Glomerular visceral epithelial cell (primary cell): Measurements from ENCODE around the gene DCUN1D2.
"Not testable (repeated sequence)": the region's sequence is repeated elsewhere in the genome, so short reads cannot be mapped to it uniquely, and the experiment has no call there.

Experiments used
- DNase-seq: peaks from one replicate; pipeline ENCODE4 v3.0.0-alpha.2; 2016; ENCODE audit errors: extremely low spot score

Gene DCUN1D2

DNA sequence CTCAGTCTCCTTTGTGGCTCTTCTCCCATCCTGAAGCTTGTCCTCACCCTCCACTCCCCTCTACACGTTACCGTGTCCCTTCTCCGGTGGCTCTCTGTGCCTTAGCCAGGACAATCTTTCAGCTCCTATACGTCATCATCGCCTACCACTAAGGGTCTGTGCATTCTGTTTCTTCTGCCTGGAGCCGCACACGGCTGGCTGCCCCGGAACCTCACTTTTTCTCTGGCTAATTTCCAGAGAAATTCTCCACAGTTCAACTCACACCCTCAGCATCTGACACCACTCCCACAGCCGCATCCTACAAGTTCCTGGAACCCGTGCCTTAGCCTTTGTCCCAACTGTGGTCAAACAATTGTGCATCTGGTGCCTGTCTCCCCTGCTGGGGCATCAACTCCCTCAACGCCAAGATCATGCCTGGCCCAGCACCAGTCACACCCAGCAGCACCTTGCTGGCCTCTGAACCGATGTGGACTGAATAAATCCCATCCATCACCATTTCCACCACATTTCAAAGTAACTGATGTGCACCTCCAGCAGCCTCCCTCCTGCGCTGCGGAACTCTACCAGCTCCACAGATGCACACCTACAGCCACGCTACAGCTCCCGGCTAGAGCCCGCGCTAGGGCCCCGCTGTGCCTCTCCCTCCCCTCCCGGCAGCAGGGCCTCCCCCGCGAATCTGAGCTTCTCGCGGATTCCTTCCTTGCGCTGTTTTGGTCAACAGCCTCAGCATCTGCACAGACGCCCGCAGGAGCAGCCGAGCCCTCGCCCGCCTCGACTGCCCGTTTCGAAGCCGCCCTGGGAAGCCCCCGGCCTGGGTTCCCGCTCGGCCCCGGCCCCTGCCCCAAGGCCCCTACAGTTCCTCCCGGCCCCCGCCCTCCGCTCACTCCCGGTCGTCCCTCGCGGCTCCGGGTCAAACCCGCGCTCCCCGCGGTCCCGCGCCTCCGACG lies 689 bp downstream of the DCUN1D2 start:
- DNase-seq, result peak; percentile 78

DNA sequence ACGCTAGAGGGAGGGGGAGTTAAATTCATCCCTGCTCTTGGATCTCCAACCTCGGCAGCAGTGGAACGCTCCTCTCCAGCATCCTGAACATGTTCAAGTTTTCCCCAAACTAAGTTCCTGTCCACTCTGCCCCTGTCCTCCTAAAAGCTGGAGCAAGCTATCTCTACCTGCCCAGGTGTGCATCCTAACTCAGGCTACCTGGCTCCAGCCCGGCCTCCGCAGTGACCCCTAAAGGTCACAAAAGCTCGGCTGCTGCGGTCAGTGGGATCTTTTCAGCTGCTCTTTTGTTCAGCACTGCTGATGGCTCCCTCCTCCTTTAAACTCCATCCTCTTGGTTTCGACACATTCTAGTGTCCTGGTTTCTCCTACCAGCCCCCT lies 1.4 kb downstream of the DCUN1D2 start:
- no peak for DNase-seq

DNA sequence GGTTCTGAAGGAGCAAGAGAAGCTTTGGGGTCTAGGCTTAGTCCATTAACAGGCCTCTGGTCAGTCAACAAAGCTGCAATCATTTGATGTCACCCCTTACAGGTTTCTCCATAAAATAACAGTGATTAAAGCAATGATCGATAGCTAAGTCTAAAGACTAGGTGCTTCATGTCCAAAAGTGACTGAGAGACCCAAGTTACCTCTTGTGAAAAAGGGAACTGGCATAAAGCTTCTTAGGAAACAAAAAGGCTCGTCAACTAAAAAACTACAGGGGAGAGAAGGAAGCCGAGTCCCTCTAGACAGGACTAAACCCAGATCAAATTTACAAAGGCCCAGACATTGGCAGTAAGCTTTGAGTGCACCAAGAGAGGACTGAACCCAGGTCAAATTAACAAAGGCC lies 2.2 kb downstream of the DCUN1D2 start:
- DNase-seq, result no peak

DNA sequence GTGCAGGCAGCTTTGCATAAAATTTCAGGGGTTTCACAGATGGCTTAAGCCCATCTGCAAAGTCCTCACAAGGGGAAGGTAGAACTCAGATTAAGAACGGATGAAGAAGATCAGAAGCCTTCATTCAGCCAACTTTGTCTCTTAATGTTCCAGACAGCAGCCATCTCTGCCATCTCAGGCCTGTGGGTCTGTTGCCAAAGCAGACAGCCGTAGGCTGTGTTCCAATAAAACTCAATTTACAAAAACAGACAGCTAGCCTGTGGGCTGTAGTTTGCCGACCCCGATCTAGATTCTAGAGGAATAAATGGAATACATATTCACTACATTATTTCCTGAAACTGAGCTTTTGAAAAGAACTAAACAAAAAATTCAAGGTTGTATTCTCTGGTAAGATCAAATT lies 3.8 kb downstream of the DCUN1D2 start:
- DNase-seq, result no peak

DNA sequence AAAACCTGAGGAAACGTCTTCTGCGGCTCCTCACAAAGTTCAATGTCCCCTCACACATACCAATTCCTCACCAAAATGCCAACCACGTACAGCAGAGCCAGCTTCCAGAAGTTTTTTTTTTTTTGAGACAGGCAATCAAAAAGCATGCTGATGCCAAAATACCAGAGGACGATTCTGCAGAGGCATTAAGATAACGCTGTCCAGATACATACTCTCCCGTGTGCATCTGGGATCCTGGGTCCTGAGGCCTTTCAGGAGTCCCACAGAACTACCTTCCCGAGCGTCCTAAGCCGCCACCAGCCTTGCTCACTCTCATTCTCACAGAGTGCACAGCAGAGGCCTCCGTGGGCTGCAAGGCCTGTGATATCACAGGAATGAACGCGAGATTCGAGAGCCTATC lies 5.0 kb downstream of the DCUN1D2 start:
- no peak for DNase-seq

DNA sequence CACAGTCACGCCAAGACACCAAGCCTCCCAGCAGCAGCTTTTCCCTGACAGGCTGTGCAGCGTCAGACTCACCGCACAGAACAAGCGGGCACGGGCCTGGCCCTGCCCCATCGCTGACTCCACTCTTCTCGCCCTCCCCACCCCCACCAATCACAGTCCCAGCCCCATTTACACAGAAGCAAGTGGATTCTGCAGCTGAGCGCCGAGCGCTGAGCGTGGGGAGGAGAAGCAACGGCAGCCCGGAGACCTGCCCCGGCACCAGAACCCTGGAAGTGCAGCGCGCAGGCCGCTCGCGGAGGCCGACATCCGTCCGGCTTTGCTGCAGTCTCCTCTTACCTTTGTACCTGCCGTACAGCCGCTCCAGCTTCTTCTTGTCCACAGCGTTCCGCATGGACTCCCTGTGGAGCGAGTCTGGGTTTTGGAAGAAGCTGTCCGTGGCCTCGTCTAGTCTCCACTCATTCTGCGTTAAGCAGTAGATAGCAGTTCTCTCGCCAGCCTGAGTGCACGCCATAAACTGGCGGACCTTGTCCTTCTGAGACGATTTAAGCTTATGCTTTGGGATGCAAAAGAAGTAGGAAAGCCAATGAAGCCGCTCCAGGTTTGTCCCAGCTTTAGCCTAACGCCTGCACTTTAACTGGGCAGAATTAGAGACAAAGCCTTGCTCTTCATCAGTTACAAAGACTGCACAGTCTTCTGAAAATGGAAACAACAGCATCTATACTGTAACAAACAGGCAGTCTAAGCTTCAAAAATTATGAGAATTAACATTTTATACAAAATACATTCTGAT lies 6.8 kb downstream of the DCUN1D2 start:
- peak; percentile 37 for DNase-seq

DNA sequence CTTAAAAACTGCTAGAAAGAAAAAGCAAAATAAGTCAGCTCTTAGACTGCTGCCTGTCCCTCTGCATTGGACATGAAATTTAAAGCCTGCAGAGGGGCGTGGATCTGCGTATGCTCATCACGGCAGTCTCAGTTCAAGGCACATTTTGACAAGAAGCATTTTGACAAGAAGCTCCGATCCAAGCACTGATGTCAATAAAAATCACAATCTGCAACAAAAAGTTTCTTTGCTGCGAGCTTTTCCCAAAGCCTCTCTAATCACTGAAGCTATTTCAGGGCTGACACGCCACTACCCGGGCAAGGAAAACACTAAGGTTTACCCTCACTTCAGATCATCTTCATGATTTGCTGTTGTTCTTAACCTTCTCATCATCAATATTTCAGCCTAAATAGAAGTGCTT lies 7.4 kb downstream of the DCUN1D2 start:
- no peak for DNase-seq

DNA sequence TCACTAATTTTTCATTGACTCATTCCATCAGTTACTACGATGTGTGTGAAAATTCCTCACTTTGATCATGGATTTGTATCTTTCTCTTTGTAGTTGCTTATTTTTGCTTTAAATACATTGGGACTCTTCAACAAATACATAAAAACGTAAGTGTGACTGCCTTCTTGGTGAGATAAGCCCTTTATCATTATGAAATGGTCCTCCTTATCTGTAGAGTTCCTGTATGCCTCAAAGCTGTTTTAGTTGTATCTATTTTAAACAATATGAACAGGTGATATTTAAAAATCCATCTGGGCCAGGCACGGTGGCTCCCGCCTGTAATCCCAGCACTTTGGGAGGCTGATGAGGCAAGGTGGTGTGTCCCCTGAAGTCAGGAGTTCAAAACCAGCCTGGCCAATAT lies 11.3 kb downstream of the DCUN1D2 start:
- DNase-seq, result no peak

DNA sequence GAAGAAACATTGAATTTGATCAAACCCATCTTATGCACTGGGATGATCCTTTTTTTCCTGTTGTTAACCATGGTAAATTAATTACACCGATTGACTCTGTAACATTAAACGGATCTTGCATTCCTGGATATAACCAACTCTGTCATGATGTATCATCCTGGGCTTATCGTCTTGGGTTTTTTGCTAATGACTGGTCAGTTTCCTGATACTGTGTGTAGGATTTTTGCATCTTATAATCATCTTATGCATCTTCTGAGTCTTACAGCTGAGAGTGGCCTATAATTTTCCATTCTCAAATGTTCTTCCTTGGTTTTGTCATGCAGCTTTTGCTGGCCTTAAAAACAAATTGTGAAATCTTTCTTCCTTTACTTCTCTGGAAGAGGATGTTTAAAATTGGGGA lies 12.8 kb downstream of the DCUN1D2 start:
- DNase-seq, result no peak

DNA sequence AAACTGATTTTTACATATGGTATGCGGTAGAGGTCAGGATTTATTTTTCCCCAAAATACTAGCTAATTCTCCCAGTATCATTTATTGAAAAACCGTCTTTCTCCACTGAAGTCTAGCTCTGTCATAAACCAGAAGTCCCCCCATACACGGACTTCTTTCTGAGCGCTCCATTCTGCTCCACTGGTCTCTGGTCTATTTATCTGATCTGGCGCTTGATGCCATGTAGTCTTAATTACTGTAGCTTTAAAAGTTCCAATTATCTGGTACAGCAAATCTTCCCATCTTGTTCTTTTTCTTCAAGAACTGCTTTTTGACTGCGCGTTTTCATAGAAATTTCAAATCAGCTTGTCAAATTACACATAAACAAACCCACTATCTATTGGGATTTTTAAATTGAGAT lies 13.7 kb downstream of the DCUN1D2 start:
- no peak for DNase-seq

DNA sequence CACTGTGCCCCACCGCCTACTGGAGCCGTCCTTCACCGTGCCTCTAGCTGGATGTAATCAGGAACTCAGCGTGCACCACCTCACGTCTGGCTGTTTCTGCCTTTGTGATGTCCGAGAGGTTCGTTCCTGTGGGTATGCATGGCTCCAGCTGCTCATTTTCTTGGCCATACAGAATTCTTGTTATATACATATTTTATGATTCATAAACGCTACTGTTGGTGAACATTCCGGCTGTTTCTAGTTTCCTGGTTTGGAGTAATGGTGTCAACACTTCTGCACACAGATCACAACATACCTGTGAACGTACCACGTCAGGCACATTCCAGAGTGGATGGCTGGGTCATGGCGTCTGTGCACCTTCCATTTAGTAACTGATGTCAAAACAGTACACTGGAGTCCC lies 14.6 kb downstream of the DCUN1D2 start:
- no peak for DNase-seq

DNA sequence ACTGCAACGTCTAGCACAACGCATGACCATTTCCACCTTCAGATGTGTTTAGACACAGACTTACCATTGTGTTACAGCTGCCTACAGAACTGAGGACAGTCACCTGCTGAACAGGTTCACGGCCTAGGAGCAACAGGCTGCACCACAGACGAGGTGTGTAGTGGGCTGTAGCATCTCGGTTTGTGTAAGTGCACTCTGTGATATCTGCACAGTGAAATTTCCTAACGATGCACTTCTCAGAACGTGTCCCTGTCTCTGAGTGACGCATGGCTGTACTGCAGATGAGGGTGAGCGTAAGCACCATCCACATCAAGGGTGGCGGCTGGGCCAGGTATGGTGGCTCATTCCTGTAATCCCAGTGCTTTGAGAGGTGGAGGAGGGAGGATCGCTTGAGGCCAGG lies 15.2 kb downstream of the DCUN1D2 start:
- DNase-seq, result no peak

DNA sequence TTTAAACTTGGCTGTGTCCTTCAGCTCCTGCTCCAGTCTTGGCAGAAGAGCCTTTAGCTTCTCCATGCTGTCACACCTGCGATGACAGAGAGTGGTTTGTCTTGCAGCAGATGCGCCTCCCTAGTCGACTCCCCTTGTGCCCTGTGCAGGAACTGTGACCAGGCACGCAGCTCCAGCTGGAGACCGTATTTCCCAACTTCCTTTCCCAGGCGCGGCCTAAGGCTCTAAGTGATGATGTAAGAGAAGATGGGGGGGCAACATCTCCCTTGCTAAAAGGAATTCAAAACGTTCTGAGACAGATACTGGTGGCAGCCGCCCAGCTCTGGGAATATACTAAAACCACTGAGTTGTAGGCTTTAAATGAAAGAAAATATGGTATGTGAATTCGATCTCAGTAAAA lies 16.3 kb downstream of the DCUN1D2 start:
- peak; percentile 25 for DNase-seq

DNA sequence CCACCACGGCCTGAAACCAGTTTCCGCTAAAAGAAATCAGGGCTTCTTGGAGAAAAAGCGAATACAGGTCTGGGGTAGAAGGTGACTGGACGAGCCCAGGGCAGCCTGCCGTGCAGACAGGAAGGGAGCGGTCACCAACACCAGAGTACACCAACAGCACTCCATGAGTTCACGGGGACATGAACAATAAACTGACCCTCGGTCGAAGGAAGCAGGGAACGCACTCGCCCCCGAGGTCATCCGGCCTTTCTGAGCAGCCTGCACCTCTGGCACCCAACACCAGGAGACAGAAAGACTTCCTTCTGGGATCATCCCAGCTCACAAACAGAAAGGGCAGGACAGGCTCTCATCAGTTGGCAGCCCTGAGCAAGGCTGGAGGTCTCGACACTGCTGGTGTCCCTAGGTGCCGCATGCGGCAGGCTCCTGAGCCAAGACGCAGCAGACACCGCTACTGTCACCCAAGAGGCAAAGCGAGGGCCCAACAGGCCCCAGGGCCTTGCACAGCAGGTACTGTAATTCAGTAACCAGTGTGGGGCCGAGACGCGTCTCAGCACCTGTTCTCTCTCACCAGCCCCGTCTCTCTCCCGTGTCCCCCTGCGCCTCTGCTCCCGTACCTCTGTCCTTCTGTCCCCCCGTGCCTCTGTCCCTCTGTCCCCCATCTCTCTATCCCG lies 18.0 kb downstream of the DCUN1D2 start:
- no peak for DNase-seq

DNA sequence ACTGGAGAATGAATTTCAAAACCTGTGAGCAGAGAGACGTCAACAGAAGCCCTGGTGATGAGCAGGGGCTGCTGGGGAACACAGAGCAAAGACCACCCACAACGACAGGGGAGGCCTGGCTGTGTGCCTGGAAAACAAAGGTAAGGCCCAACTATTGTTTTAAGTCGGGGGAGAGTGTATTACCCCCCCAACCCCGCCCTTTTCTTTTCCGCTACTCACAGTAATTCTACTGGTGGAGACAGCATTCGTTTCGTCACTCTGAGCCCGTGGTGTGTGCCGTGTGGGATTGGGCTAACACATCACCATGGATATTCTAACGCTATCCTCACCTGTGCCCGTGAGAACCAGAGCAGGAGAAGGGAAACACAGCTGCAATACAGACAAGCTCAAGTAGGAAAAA lies 18.7 kb downstream of the DCUN1D2 start:
- DNase-seq, result no peak

DNA sequence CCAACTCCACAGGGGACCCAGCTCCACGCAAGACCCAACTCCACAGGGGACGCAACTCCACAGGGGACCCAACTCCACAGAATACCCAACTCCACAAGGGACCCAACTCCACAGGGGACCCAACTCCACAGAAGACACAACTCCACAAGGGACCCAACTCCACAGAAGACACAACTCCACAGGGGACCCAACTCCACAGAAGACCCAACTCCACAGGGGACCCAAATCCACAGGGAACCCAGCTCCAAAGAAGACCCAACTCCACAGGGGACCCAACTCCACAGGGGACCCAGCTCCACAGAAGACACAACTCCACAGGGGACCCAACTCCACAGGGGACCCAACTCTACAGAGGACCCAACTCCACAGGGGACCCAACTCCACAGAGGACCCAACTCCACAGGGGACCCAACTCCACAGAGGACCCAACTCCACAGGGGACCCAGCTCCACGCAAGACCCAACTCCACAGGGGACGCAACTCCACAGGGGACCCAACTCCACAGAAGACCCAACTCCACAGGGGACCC lies 19.8 kb downstream of the DCUN1D2 start:
- DNase-seq, result not testable (repeated sequence)

DNA sequence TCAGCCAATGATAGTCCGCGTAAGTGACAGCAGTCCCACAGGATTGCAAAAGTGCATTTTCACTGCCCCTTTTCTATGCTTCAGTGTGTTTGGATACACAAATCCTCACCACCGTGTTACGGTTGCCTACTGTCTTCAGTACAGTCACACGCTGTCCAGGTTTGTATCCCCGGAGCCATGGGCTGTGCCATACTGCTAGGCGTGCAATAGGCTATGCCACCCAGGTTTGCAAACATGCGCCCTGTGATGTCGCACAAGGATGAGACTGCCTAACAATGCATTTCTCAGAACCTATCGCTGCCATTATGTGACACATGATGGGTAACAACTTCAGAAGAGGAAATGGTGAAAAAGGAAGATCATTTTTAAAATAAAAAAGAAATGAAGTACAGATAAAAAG lies 20.4 kb downstream of the DCUN1D2 start:
- DNase-seq, result no peak

DNA sequence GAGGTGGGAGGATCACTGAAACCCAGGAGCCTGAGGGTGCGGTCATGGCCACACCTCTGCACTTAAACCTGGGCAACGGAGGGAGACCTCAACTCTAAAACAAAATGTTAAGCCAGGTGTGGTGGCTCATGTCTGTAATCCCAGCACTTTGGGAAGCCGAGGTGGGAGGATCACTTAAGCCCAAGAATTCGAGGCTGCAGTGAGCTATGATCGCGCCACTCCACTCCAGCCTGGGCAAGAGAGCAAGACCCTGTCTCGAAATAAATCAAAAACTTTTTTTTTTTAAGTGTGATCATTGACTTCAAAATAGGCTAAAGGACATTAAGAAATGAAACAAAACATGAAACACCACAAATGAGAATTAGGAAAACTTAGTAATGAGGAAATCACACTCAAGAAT lies 20.9 kb downstream of the DCUN1D2 start:
- DNase-seq, result no peak

DNA sequence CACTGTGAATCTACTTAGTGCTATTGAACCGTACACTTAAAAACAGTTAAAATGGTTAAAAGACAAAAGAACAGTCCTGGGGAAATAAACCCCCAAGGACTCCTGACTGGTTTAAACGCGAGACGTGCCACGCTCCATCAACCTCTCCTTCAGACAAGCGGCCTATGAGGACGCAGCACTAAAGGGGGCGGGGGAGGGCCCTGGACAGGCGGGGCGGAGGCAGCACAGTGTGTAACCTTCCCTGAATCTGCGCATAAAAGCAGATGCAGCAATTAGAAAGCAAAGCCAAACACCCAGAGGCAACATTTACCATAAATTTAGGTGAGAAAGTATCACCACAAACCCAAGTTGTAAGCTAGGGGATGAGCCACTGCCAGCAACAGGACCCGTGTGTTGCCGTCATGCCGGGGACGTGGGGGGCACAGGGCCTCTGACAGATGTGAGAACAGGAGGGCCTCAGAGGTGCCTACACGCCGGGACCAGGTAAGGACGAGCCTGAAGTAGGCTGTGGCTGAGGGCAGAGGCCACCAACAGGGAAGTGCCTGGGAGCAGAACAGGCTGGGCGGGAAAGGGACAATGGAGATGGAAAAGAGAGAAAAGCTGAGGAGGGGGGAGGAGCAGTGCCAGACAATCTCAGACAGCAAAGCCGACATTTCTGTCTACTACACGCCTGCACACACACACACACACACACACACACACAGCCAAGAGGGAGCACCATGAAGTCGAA lies 21.9 kb downstream of the DCUN1D2 start:
- DNase-seq, result no peak

DNA sequence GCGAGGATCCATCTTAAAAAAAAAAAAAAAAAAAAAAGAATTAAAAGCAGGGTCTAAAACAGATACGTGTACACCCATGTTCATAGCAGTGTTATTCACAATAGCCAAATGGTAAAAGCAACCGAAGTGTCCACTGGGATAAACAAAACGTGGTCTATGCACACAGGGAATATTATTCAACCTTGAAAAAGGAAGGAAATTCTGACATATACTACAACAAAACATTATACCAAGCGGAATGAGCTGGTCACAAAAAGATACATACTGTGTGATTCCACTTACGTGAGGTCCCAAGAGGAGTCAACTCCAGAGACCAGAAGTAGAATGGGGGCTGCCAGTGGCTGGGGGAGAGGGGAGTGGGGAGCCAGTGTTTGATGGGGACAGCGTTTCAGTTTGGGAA lies 22.5 kb downstream of the DCUN1D2 start:
- no peak for DNase-seq

DNA sequence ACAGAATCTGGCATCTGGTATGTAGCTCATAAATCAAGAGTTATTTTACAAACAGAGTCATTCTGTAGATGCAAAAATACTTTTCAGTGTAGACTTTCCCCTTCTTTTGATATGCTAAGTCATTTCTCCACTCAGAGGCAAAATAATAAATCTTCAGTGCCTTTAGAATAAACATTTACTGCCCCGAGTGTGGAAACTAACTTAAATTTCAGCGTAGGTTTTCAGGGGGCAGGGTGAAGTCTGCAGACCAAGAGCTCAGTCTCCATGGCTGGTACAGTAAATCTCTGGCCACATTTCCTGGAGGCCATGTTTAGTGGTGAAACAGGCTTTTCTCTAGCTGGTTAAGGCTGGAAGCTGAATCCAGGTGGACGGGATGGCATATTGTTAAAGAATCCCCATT lies 24.1 kb downstream of the DCUN1D2 start:
- no peak for DNase-seq

DNA sequence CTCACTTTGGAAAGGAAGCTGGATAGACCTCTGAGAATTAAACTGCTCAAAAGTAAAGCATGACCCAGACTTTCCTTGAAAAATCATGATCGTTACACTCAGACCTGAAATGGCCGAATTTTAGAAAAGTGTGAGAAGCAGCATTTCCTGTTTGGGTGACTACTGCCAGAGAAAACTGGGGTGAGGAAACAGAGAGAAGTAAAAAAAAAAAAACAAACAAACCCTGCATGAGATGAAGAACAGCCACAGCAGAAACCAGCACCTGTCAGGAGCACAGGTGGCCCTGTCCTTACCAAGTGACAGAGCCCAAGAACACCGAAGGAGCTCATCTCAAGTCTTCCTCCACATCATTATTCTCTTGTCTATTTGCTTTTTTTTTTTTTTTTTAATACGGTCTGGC lies 25.2 kb downstream of the DCUN1D2 start:
- no peak for DNase-seq
